ENCODE results near the gene SPAG16.

DNA sequence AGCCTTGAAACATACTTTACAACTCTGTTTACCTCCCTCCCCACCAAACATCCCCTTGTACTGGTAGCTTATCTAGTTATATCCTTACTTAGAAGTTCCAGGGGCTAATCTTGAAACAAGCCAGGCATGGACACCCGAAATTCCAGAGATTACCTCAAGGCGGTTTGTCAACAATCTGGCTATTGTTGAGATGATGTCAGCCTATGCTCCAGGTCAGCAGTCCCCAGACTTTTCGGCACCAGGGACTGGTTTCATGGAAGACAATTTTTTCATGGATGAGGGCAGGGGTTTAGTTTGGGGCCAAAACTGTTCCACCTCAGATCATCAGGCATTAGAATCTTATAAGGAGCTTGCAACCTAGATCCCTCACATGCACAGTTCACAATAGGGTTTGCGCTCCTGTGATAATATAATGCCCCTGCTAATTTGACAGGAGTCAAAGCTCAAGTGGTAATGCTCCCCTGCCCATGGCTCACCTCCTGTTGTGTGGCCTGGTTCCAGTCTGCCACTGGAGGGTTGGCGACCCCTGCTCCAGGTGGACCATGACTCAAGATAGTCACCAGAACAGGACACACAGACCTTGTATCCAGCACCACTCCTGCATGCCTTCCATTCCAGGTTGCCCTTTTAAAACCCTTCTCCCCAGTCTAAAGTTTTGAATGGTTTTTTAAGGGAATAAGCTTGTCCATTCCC, 171.2 kb downstream of the SPAG16 start:
- no peak for TF ChIP-seq POLR2A (IDR thresholded peaks at IDR 0.05)
- TF ChIP-seq CTCF (IDR thresholded peaks at IDR 0.05), result no peak
- TF ChIP-seq EP300 (IDR thresholded peaks at IDR 0.05; ENCODE audit: low read depth), result no peak
- TF ChIP-seq POLR2AphosphoS5 (IDR thresholded peaks at IDR 0.05), result no peak

All from transverse colon (tissue), 4 donors.